ENCODE measurements around the gene DNMT3A.

The DNMT3A gene

GRCh38 chr2:25230198-25230947 is 111.4 kb downstream of the DNMT3A start:
- H3K79me2 ChIP-seq (ENCODE audit: insufficient read depth, low read length), result no peaks in the 10 kb centered on the region
- H3K4me1 ChIP-seq (ENCODE audit: insufficient read depth, low read length), result no peaks in the 10 kb centered on the region
- H3K4me2 ChIP-seq (ENCODE audit: insufficient read depth, low read length), result no peak overlapping the region
- no peak overlapping the region for H3K9ac ChIP-seq (ENCODE audit: low read depth, low read length)
- TF ChIP-seq CTCF (IDR thresholded peaks at IDR 0.05; ENCODE audit: borderline replicate concordance, extremely low read depth, low read length, poor library complexity, severe bottlenecking), result no peak
- TF ChIP-seq EZH2 (IDR thresholded peaks at IDR 0.05; ENCODE audit: borderline replicate concordance, low read depth, low read length, severe bottlenecking), result no peak
- H3K27ac ChIP-seq (ENCODE audit: low read length), result no peak overlapping the region
- ATAC-seq (ENCODE audit: insufficient read depth, low read depth) (no peak), DNase-seq (no peak)
- H3K36me3 ChIP-seq (ENCODE audit: insufficient read depth, low read length), result peaks cover 38% of the 10 kb centered on the region
- H3K9me3 ChIP-seq (ENCODE audit: insufficient read depth, low read length, severe bottlenecking), result no peaks in the 10 kb centered on the region
- no peak overlapping the region for H3K4me3 ChIP-seq (ENCODE audit: low read depth in 1 of 2, low read length in 2 of 2)
- peaks cover 2% of the 10 kb centered on the region; the same call in 1 of the 2 replicates for H4K20me1 ChIP-seq (ENCODE audit: insufficient read depth, low read length)
- no peak overlapping the region for H2AFZ ChIP-seq (ENCODE audit: low read depth, low read length)
- H3K27me3 ChIP-seq (ENCODE audit: insufficient read depth, low read length, poor library complexity), result no peaks in the 10 kb centered on the region

GRCh38 chr2:25229279-25230197 is 112.2 kb downstream of the DNMT3A start:
- H3K27ac ChIP-seq (ENCODE audit: low read length), result no peak overlapping the region
- no peak overlapping the region for H3K9ac ChIP-seq (ENCODE audit: low read depth, low read length)
- no peak for ATAC-seq (ENCODE audit: insufficient read depth, low read depth)
- peaks cover 2% of the 10 kb centered on the region; the same call in 1 of the 2 replicates for H4K20me1 ChIP-seq (ENCODE audit: insufficient read depth, low read length)
- H3K4me1 ChIP-seq (ENCODE audit: insufficient read depth, low read length), result no peaks in the 10 kb centered on the region
- no peak overlapping the region for H2AFZ ChIP-seq (ENCODE audit: low read depth, low read length)
- no peak for TF ChIP-seq CTCF (IDR thresholded peaks at IDR 0.05; ENCODE audit: borderline replicate concordance, extremely low read depth, low read length, poor library complexity, severe bottlenecking)
- TF ChIP-seq EZH2 (IDR thresholded peaks at IDR 0.05; ENCODE audit: borderline replicate concordance, low read depth, low read length, severe bottlenecking), result no peak
- no peak for DNase-seq
- H3K4me2 ChIP-seq (ENCODE audit: insufficient read depth, low read length), result no peak overlapping the region
- H3K4me3 ChIP-seq (ENCODE audit: low read depth in 1 of 2, low read length in 2 of 2), result no peak overlapping the region
- no peaks in the 10 kb centered on the region for H3K79me2 ChIP-seq (ENCODE audit: insufficient read depth, low read length)
- H3K9me3 ChIP-seq (ENCODE audit: insufficient read depth, low read length, severe bottlenecking), result no peaks in the 10 kb centered on the region
- H3K36me3 ChIP-seq (ENCODE audit: insufficient read depth, low read length), result peaks cover 33% of the 10 kb centered on the region
- no peaks in the 10 kb centered on the region for H3K27me3 ChIP-seq (ENCODE audit: insufficient read depth, low read length, poor library complexity)

- DNase-seq (peak; percentile 51), ATAC-seq (ENCODE audit: insufficient read depth, low read depth) (peak; percentile 73)
- no peaks in the 10 kb centered on the region for H3K9me3 ChIP-seq (ENCODE audit: insufficient read depth, low read length, severe bottlenecking)
- H2AFZ ChIP-seq (ENCODE audit: low read depth, low read length), result no peak overlapping the region
- peaks cover 26% of the 10 kb centered on the region for H3K36me3 ChIP-seq (ENCODE audit: insufficient read depth, low read length)
- H3K9ac ChIP-seq (ENCODE audit: low read depth, low read length), result no peak overlapping the region
- H3K4me1 ChIP-seq (ENCODE audit: insufficient read depth, low read length), result no peaks in the 10 kb centered on the region
- H3K27me3 ChIP-seq (ENCODE audit: insufficient read depth, low read length, poor library complexity), result no peaks in the 10 kb centered on the region
- H4K20me1 ChIP-seq (ENCODE audit: insufficient read depth, low read length), result peaks cover 2% of the 10 kb centered on the region; the same call in 1 of the 2 replicates
- no peak for TF ChIP-seq EZH2 (IDR thresholded peaks at IDR 0.05; ENCODE audit: borderline replicate concordance, low read depth, low read length, severe bottlenecking)
- TF ChIP-seq CTCF (IDR thresholded peaks at IDR 0.05; ENCODE audit: borderline replicate concordance, extremely low read depth, low read length, poor library complexity, severe bottlenecking), result peak; percentile 65
- H3K79me2 ChIP-seq (ENCODE audit: insufficient read depth, low read length), result no peaks in the 10 kb centered on the region
- H3K27ac ChIP-seq (ENCODE audit: low read length), result no peak overlapping the region
- no peak overlapping the region for H3K4me3 ChIP-seq (ENCODE audit: low read depth in 1 of 2, low read length in 2 of 2)
- no peak overlapping the region for H3K4me2 ChIP-seq (ENCODE audit: insufficient read depth, low read length)
Measured at GRCh38 chr2:25228848-25229278, 112.9 kb downstream of the DNMT3A start.

All from DND-41 (cell line).